Right lobe of liver (tissue), 4 donors: Measurements from ENCODE around the gene ABCA6.

Experiments used
- CTCF ChIP-seq, 4 donors: fragments of 200-600 bp in 3 of 4; fragments of 450-650 bp in 1 of 4; IDR thresholded peaks; one replicate each; pipeline versions ENCODE4 v1.5.1 to v1.8.0; 2016 to 2022; ENCODE audit warnings: antibody characterized with exemption in 4 of 4, mild to moderate bottlenecking in 2 of 4
- POLR2A ChIP-seq: fragments of 450-650 bp; IDR thresholded peaks from one replicate; pipeline ENCODE4 v1.6.1; 2017; ENCODE audit warnings: antibody characterized with exemption, mild to moderate bottlenecking
- donor health status: DM: no; HTN: no; CAD: no.
- donor health status: DM: no; HTN: no; CAD: no.
- donor health status: DM: no; HTN: yes; CAD: no.

DNA sequence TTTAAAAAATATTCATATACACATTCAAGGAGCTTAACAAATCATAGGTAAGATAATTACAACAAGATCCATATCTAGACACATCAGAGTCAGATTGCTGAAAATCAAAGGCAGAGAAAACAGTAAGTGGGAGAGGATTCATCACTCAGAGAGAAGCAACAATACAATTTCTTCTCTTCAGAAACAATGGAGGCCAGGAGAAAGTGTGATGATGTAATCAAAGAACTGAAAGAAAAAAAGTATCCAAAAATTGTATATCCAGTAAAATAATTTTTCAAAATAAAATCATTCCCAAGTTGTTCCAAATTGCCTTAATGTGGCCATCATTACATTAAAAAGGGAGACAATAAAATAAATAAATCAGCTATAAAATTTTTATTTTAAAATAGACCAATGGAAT is 17.7 kb upstream of the ABCA6 start:
- TF ChIP-seq CTCF (IDR thresholded peaks at IDR 0.05), result no peak
- TF ChIP-seq POLR2A, result no peak
